Coronary artery (tissue), 2 donors: Measurements from ENCODE around the gene RWDD3.

Experiments used
- DNase-seq: peaks from one replicate; pipeline ENCODE4 v3.0.0-alpha.2; 2017; ENCODE audit warnings: low spot score
- H3K27ac ChIP-seq, 2 donors: fragments of 200-600 bp; sonication (generic); one replicate each; pipeline ENCODE4 v1.5.1; 2016 to 2019
- H3K4me3 ChIP-seq: fragments of 200-600 bp; sonication (generic); 2 replicates; pipeline ENCODE4 v1.5.1; 2016; ENCODE audit warnings: mild to moderate bottlenecking, moderate library complexity
- CTCF ChIP-seq: fragments of 200-600 bp; sonication (generic); IDR thresholded peaks from one replicate; pipeline ENCODE4 v1.5.1; 2019; ENCODE audit warnings: antibody characterized with exemption

The RWDD3 gene

GRCh38 chr1:95216292-95216990, 17.6 kb upstream of the RWDD3 start:
- no peak for DNase-seq
- Histone ChIP-seq H3K4me3 (no peak overlapping the region), H3K27ac (no peak overlapping the region)
- no peak for TF ChIP-seq CTCF

- no peak for DNase-seq
- no peak overlapping the region for H3K4me3 ChIP-seq
- no peak for TF ChIP-seq CTCF
- no peak overlapping the region for H3K27ac ChIP-seq
Observed at GRCh38 chr1:95217371-95217770, 16.6 kb upstream of the RWDD3 start.

GRCh38 chr1:95219407-95219806, 14.6 kb upstream of the RWDD3 start:
- H3K4me3 ChIP-seq = no peak overlapping the region
- no peak for DNase-seq
- TF ChIP-seq CTCF = no peak
- no peak overlapping the region for H3K27ac ChIP-seq

- no peak for TF ChIP-seq CTCF
- Histone ChIP-seq H3K27ac (no peak overlapping the region), H3K4me3 (no peak overlapping the region)
- no peak for DNase-seq
Observed at GRCh38 chr1:95221306-95221705, 12.7 kb upstream of the RWDD3 start.

- Histone ChIP-seq H3K4me3 (no peak overlapping the region), H3K27ac (no peak overlapping the region)
- DNase-seq = no peak
- TF ChIP-seq CTCF = no peak
Observed at GRCh38 chr1:95222629-95223028, 11.4 kb upstream of the RWDD3 start.

GRCh38 chr1:95223110-95223509, 10.9 kb upstream of the RWDD3 start:
- Histone ChIP-seq H3K27ac (no peak overlapping the region), H3K4me3 (no peak overlapping the region)
- no peak for TF ChIP-seq CTCF
- no peak for DNase-seq
